GM21423 (cell line): ENCODE measurements around the gene MYOM1.
A peak's percentile ranks its signal among the peaks of the same experiment; 100 is the strongest.

Source experiments
- ATAC-seq: cut with Tn5 transposase; IDR thresholded peaks from one replicate; pipeline ENCODE4 v1.9.1; 2021; ENCODE audit warnings: mild to moderate bottlenecking, moderate library complexity; ENCODE audit not compliant: unreplicated experiment

MYOM1 gene

GRCh38 chr18:3219631-3220335 lies at the start of gene MYOM1:
Gene MYOM1 (minus strand): TSS chr18:3219968. CDS start chr18:3215223, 4,745 bp downstream.
- ATAC-seq: no peak

GRCh38 chr18:3269241-3269913 lies 49.6 kb upstream of the MYOM1 start:
- ATAC-seq: no peak

GRCh38 chr18:3268306-3268705 lies 48.5 kb upstream of the MYOM1 start:
- ATAC-seq: no peak

- no peak for ATAC-seq
Observed at GRCh38 chr18:3266062-3266608, 46.4 kb upstream of the MYOM1 start.

GRCh38 chr18:3265564-3266033 lies 45.8 kb upstream of the MYOM1 start:
- no peak for ATAC-seq

GRCh38 chr18:3264362-3264761 lies 44.6 kb upstream of the MYOM1 start:
- ATAC-seq: no peak

- no peak for ATAC-seq
Observed at GRCh38 chr18:3263132-3263700, 43.4 kb upstream of the MYOM1 start.

- ATAC-seq: peak; percentile 35
Observed at GRCh38 chr18:3262234-3263131, 42.7 kb upstream of the MYOM1 start.

GRCh38 chr18:3261373-3262233 lies 41.8 kb upstream of the MYOM1 start, which contains the start of gene MYL12B:
Gene MYL12B (plus strand): TSS chr18:3262133. CDS start chr18:3272899, 10,766 bp downstream.
- peak; percentile 80 for ATAC-seq

GRCh38 chr18:3260995-3261372 lies 41.2 kb upstream of the MYOM1 start:
- ATAC-seq: no peak

- ATAC-seq: no peak
Observed at GRCh38 chr18:3257627-3258120, 37.9 kb upstream of the MYOM1 start.

- ATAC-seq: no peak
Observed at GRCh38 chr18:3256693-3257626, 37.2 kb upstream of the MYOM1 start.

- no peak for ATAC-seq
Observed at GRCh38 chr18:3255611-3256165, 35.9 kb upstream of the MYOM1 start.

GRCh38 chr18:3254725-3255124 lies 35.0 kb upstream of the MYOM1 start:
- ATAC-seq: no peak

GRCh38 chr18:3252843-3253242 lies 33.1 kb upstream of the MYOM1 start:
- no peak for ATAC-seq

GRCh38 chr18:3251963-3252277 lies 32.2 kb upstream of the MYOM1 start:
- no peak for ATAC-seq

- no peak for ATAC-seq
Observed at GRCh38 chr18:3251249-3251962, 31.6 kb upstream of the MYOM1 start.
